Measurements from ENCODE around the gene ANKHD1. TPM values are rescaled to one million over a fixed set of nuclear protein-coding genes. Genes with fewer than 3 reads are reported as not detected.

ANKHD1 gene
- total RNA-seq, 2 donors from 2014 or later = 85.6 to 95.9 TPM

GRCh38 chr5:140565780-140566095 lies 164.1 kb downstream of the ANKHD1 start:
- peaks cover 14% of the 10 kb centered on the region for H3K4me1 ChIP-seq (ENCODE audit: control insufficient read depth, insufficient read depth, low read length)
- H3K4me3 Mint-ChIP-seq = peak overlapping the region; percentile 99
- peaks cover 34% of the 10 kb centered on the region for H3K36me3 ChIP-seq (ENCODE audit: control insufficient read depth, insufficient read depth, low read length)
- peak overlapping the region; percentile 93 for H3K4me3 ChIP-seq (ENCODE audit: low read length)
- H3K27me3 Mint-ChIP-seq (ENCODE audit: insufficient read depth) = no peaks in the 10 kb centered on the region
- peak overlapping the region; percentile 8 for H3K27ac Mint-ChIP-seq
- 87 to 88% methylated on average over 4 of the region's 4 CpGs for WGBS, 2 experiments (ENCODE audit: insufficient coverage in 1 of 2, insufficient read length in 1 of 2)
- no peak for TF ChIP-seq CTCF (conservative IDR thresholded peaks at IDR 0.05)
- H3K9ac ChIP-seq (ENCODE audit: extremely low read depth, low read length, poor library complexity, severe bottlenecking) = no peak overlapping the region
- no peaks in the 10 kb centered on the region for H3K27me3 ChIP-seq (ENCODE audit: control insufficient read depth, insufficient read depth, low read length, poor library complexity, severe bottlenecking)
- H3K27ac ChIP-seq (ENCODE audit: low read depth, low read length) = no peak overlapping the region
- H3K9me3 ChIP-seq (ENCODE audit: control insufficient read depth, low read length) = no peaks in the 10 kb centered on the region
- peaks cover 17% of the 10 kb centered on the region for H3K4me1 Mint-ChIP-seq
- H3K9me3 Mint-ChIP-seq = no peaks in the 10 kb centered on the region
- no peak for DNase-seq
- H3K36me3 Mint-ChIP-seq (ENCODE audit: low read depth) = peaks cover 20% of the 10 kb centered on the region

GRCh38 chr5:140566665-140567064 lies 165.0 kb downstream of the ANKHD1 start:
- peaks cover 29% of the 10 kb centered on the region for H3K36me3 ChIP-seq (ENCODE audit: control insufficient read depth, insufficient read depth, low read length)
- no peak overlapping the region for H3K27ac ChIP-seq (ENCODE audit: low read depth, low read length)
- H3K27me3 ChIP-seq (ENCODE audit: control insufficient read depth, insufficient read depth, low read length, poor library complexity, severe bottlenecking) = no peaks in the 10 kb centered on the region
- no peaks in the 10 kb centered on the region for H3K9me3 ChIP-seq (ENCODE audit: control insufficient read depth, low read length)
- no peak for DNase-seq
- no peak overlapping the region for H3K4me3 Mint-ChIP-seq
- peaks cover 14% of the 10 kb centered on the region for H3K4me1 ChIP-seq (ENCODE audit: control insufficient read depth, insufficient read depth, low read length)
- H3K9ac ChIP-seq (ENCODE audit: extremely low read depth, low read length, poor library complexity, severe bottlenecking) = no peak overlapping the region
- H3K4me3 ChIP-seq (ENCODE audit: low read length) = no peak overlapping the region
- no peak overlapping the region for H3K27ac Mint-ChIP-seq
- 93 to 94% methylated on average over 3 to 5 of the region's 5 CpGs for WGBS, 2 experiments (ENCODE audit: insufficient coverage in 1 of 2, insufficient read length in 1 of 2)
- peaks cover 17% of the 10 kb centered on the region for H3K4me1 Mint-ChIP-seq
- H3K27me3 Mint-ChIP-seq (ENCODE audit: insufficient read depth) = no peaks in the 10 kb centered on the region
- TF ChIP-seq CTCF (conservative IDR thresholded peaks at IDR 0.05) = no peak
- H3K36me3 Mint-ChIP-seq (ENCODE audit: low read depth) = peaks cover 20% of the 10 kb centered on the region
- H3K9me3 Mint-ChIP-seq = no peaks in the 10 kb centered on the region

- Histone ChIP-seq H3K27me3 (ENCODE audit: control insufficient read depth, insufficient read depth, low read length, poor library complexity, severe bottlenecking) (no peaks in the 10 kb centered on the region), H3K9ac (ENCODE audit: extremely low read depth, low read length, poor library complexity, severe bottlenecking) (no peak overlapping the region), H3K4me3 (ENCODE audit: low read length) (no peak overlapping the region), H3K4me1 (ENCODE audit: control insufficient read depth, insufficient read depth, low read length) (peaks cover 14% of the 10 kb centered on the region), H3K27ac (ENCODE audit: low read depth, low read length) (no peak overlapping the region), H3K36me3 (ENCODE audit: control insufficient read depth, insufficient read depth, low read length) (peaks cover 29% of the 10 kb centered on the region), H3K9me3 (ENCODE audit: control insufficient read depth, low read length) (no peaks in the 10 kb centered on the region)
- Mint-ChIP-seq H3K4me1 (peaks cover 17% of the 10 kb centered on the region), H3K4me3 (no peak overlapping the region), H3K9me3 (no peaks in the 10 kb centered on the region), H3K27me3 (ENCODE audit: insufficient read depth) (no peaks in the 10 kb centered on the region), H3K36me3 (ENCODE audit: low read depth) (peaks cover 20% of the 10 kb centered on the region), H3K27ac (no peak overlapping the region)
- no peak for TF ChIP-seq CTCF (conservative IDR thresholded peaks at IDR 0.05)
- 95 to 98% methylated on average over 12 to 22 of the region's 22 CpGs for WGBS, 2 experiments (ENCODE audit: insufficient coverage in 1 of 2, insufficient read length in 1 of 2)
- DNase-seq = no peak
These were observed 165.6 kb downstream of the ANKHD1 start for GRCh38 chr5:140567136-140567818.

All from endodermal cell (in vitro differentiated cells).